KBM-7 (cell line): Measurements from ENCODE around the gene AANAT.
"Not testable (repeated sequence)": the region's sequence is repeated elsewhere in the genome, so short reads cannot be mapped to it uniquely, and the experiment has no call there.

Experiments used
- DNase-seq: peaks from one replicate; pipeline ENCODE4 v3.0.0-alpha.2; 2015
- in situ Hi-C: fragments of 300-500 bp; cut with MboI; formaldehyde crosslinking; loops from 2 replicates; pipeline ENCODE4 v1.14.3; 2020; ENCODE audit warnings: low sequenced_read_pairs, low pct_unique_long_range_greater_than_20kb, mixed read lengths

The AANAT gene

GRCh38 chr17:76498876-76499251 is 31.5 kb downstream of the AANAT start:
- DNase-seq = no peak
- in situ Hi-C loops = no loop called here

GRCh38 chr17:76499267-76499667 is 31.9 kb downstream of the AANAT start:
- in situ Hi-C loops = no loop called here
- DNase-seq = no peak

GRCh38 chr17:76500074-76500746 is 32.8 kb downstream of the AANAT start:
- in situ Hi-C loops = no loop called here
- no peak for DNase-seq

DNA sequence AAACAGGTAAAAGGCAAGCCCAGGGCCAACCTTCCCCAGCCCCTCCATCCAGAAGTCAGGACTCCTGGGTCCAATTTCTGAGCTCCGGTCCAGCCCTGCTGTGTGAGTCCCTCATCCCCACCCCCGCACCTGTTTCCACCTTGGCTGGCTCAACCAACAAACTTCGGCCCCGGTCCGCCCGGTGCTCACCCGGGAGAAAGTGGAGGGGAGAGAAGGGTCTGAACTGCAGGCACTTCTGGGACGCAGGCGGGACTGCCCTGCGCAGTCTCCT is 33.3 kb downstream of the AANAT start:
- in situ Hi-C loops = no loop called here
- DNase-seq = no peak

GRCh38 chr17:76501018-76501826 is 33.8 kb downstream of the AANAT start, which contains the start of gene RHBDF2:
TSS of gene RHBDF2 (minus strand) at chr17:76501423. CDS start at chr17:76481524, 19,899 bp downstream.
- DNase-seq = peak; percentile 76
- in situ Hi-C loops = no loop called here

- DNase-seq = no peak
- in situ Hi-C loops = no loop called here
Measured at GRCh38 chr17:76501827-76502307, 34.5 kb downstream of the AANAT start.

GRCh38 chr17:76502341-76503211 is 35.2 kb downstream of the AANAT start:
- in situ Hi-C loops = no loop called here
- DNase-seq = no peak

DNA sequence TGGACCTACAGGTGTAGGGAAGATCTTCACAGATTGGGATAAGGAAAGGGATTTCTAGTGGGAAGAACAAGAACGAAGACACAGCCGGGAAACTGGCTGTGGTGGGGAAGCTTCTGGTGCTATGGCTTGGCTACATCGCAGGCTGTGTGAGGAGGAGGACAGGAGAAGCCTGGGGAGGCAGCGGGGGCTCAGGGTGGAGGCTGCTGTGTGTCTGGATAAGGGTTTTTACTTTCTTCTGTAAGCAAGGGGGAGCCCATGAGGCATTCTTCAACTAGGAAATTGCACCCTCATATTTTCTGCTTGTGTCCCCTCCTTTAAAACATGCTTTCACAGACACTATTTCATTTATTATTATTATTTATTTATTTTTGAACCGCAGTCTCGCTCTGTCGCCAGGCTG is 36.7 kb downstream of the AANAT start:
- no peak for DNase-seq

GRCh38 chr17:76506408-76507345 is 39.3 kb downstream of the AANAT start:
- DNase-seq = peak; percentile 86
- in situ Hi-C loops = no loop called here

More for the DNA sequence above, 36.7 kb downstream of the AANAT start:
- in situ Hi-C loops = no loop called here

- in situ Hi-C loops, DNase-seq: not testable (repeated sequence)
Measured at GRCh38 chr17:76508472-76509063, 41.2 kb downstream of the AANAT start.

GRCh38 chr17:76510831-76511244 is 43.4 kb downstream of the AANAT start:
- DNase-seq = no peak
- in situ Hi-C loops = no loop called here

DNA sequence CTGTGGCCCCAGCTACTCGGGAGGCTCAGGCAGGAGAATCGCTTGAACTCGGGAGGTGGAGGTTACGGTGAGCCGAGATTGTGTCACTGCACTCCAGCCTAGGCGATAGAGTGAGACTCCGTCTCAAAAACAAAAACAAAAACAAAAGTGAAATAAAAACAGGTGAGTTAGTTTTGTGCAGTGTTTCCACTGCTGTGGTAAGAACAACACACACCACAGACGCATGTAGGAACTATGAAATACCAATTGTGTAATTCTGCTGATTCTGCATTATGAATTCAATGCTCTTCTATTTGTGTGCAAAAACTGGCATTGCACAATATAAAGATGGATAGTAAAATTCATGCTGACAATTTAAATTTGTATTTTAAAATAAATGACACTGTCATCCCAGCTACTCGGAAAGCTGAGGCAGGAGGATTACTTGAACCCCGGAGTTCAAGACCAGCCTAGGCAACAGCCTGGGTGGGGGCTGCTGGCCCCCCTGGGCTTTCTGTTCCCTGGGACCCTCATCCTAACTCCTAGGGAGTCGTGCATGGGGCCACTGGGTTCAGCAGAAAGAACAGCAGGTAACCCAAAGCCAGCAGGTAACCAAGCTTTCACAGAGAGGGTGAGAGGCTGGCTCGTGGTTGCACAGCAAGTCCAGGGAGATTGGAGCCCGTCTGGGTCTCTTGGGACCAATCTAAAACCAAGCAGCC is 44.4 kb downstream of the AANAT start:
- in situ Hi-C loops = no loop called here
- DNase-seq = no peak

DNA sequence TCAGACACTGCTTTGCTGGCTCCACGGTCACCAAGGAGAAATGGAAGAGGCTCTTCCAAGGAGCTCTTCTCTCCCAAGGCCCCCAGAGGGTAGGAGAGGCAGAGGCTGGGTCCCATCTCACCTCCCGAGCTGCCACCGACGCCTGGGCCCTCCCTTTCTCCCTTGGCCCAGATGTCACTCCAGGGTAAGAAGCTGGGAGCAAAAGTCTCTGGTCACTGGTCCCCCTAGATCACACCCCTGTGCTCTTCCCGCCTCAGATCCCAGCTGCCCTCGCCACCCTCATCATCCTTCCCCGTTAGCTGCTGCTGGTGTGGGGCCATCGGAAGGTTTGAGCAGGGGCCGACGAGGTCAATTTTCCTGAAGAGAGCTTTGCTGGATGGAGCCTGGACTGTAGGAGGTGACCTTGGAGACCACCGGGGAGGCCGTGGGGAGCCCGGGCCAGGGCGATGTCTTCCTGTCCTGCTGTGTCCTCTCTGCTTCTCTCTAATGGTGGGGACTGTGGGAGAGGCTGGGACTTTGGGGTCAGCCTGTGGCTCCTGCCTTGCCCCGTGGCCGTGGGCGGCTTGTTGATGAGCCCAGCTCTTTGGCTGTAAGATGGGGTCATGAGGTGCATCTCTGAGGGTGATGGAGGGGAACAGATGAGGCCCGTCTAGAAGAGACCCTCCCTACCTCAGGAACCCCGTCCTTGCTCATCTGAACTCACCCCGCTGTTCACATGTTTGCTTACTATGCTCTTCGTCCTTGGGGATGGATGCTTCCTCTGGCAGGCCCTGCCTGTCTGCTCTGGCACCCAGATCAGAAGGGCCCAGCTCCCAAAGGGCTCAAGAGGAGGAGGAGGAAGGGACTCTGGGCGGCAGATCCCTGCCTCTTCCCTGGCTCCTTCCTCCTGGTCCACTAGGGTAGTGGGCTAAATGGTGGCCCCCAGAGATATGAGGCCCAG is 45.2 kb downstream of the AANAT start:
- in situ Hi-C loops = no loop called here
- no peak for DNase-seq

- DNase-seq = no peak
- in situ Hi-C loops = no loop called here
Measured at GRCh38 chr17:76513306-76513692, 45.9 kb downstream of the AANAT start.

DNA sequence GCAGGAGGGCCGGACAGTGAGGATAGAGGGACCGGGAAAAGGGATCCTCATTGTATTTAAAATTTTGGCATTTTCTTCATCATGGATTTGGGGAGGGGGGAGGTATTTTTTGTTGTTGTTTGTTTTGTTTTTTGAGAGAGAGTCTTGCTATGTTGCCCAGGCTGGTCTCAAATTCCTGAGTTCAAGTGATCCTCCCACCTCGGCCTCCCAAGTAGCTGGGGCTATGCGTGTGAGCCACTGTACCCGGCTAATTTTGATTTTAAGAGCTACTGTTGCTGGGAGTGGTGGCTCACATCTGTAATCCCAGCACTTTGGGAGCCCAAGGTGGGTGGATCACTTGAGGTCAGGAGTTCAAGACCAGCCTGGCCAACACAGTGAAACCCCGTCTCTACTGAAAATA is 47.0 kb downstream of the AANAT start:
- DNase-seq, in situ Hi-C loops: not testable (repeated sequence)

GRCh38 chr17:76515274-76515949 is 48.0 kb downstream of the AANAT start:
- in situ Hi-C loops = no loop called here

More at GRCh38 chr17:76515274-76515949, 48.0 kb downstream of the AANAT start:
- peak; percentile 80 for DNase-seq
